SU-DHL-6 (cell line): ENCODE data around the gene PDE1A.

Experiments used
- H2AFZ ChIP-seq: fragments of 200-600 bp; sonication (generic); 2 replicates; pipeline ENCODE4 v1.6.1; 2014; ENCODE audit warnings: low read depth, mild to moderate bottlenecking, moderate library complexity, mixed read lengths, antibody characterized with exemption, low read length; ENCODE audit not compliant: severe bottlenecking
- H3F3A ChIP-seq: fragments of 200-600 bp; shearing (Covaris generic); 2 replicates; pipeline ENCODE4 v1.6.0; 2016; ENCODE audit warnings: antibody characterized with exemption, mild to moderate bottlenecking; ENCODE audit not compliant: insufficient read depth
- H3K27ac ChIP-seq: fragments of 200-600 bp; sonication (generic); 2 replicates; pipeline ENCODE4 v1.5.1; 2016; ENCODE audit warnings: low read depth, mild to moderate bottlenecking, low read length, moderate library complexity, mixed read lengths
- H3K27me3 ChIP-seq: fragments of 200-600 bp; sonication (generic), shearing (Covaris generic); 2 replicates; pipeline ENCODE4 v1.6.0; 2014; ENCODE audit warnings: mild to moderate bottlenecking, low read length
- H3K36me3 ChIP-seq: fragments of 200-600 bp; sonication (generic); 2 replicates; pipeline ENCODE4 v1.6.1; 2014; ENCODE audit warnings: mild to moderate bottlenecking, low read length, mixed read lengths
- H3K4me2 ChIP-seq: fragments of 300-600, 200-600 bp; shearing (Covaris generic), sonication (generic); 2 replicates; pipeline ENCODE4 v1.6.0; 2014; ENCODE audit warnings: low read length, low read depth, mild to moderate bottlenecking; ENCODE audit not compliant: poor library complexity, severe bottlenecking
- H3K4me3 ChIP-seq: fragments of 200-600 bp; sonication (generic); 2 replicates; pipeline ENCODE4 v1.5.1; 2014; ENCODE audit warnings: antibody characterized with exemption, low read length, mild to moderate bottlenecking, mixed read lengths; ENCODE audit not compliant: insufficient read depth, poor library complexity, severe bottlenecking
- H3K79me2 ChIP-seq: fragments of 200-600 bp; sonication (generic); 2 replicates; pipeline ENCODE4 v1.6.1; 2014; ENCODE audit warnings: mild to moderate bottlenecking, low read length, moderate library complexity; ENCODE audit not compliant: insufficient read depth
- H3K9ac ChIP-seq: fragments of 200-600 bp; sonication (generic); 2 replicates; pipeline ENCODE4 v1.7.0; 2014; ENCODE audit warnings: mild to moderate bottlenecking, low read length
- H3K9me2 ChIP-seq: fragments of 200-600 bp; sonication (generic); replicated peaks from 2 replicates; pipeline ENCODE4 v1.6.1; 2014; ENCODE audit warnings: low read length; ENCODE audit not compliant: insufficient read depth
- H3K9me3 ChIP-seq: fragments of 200-600 bp; sonication (generic); 2 replicates; pipeline ENCODE4 v1.6.1; 2014; ENCODE audit warnings: low read length, mixed read lengths; ENCODE audit not compliant: insufficient read depth
- H4K20me1 ChIP-seq: fragments of 200-600 bp; sonication (generic); 2 replicates; pipeline ENCODE4 v1.6.1; 2014; ENCODE audit warnings: low read depth, mild to moderate bottlenecking, antibody characterized with exemption, low read length, moderate library complexity, mixed read lengths
- CTCF ChIP-seq: fragments of 200-600 bp; sonication (generic); IDR thresholded peaks from one replicate; pipeline ENCODE4 v1.5.1; 2017; ENCODE audit warnings: antibody characterized with exemption, mild to moderate bottlenecking, low read length, moderate library complexity; ENCODE audit not compliant: insufficient read depth, poor library complexity, severe bottlenecking
- EZH2phosphoT487 ChIP-seq: fragments of 200-600 bp; sonication (generic), shearing (Covaris generic); conservative IDR thresholded peaks from 2 replicates; pipeline ENCODE4 v1.6.1; 2018; ENCODE audit warnings: mild to moderate bottlenecking, antibody characterized with exemption, low read length, moderate library complexity, mixed read lengths

The PDE1A gene

GRCh38 chr2:182444806-182445205 is 18.0 kb upstream of the PDE1A start:
- Histone ChIP-seq H3K79me2 (no peaks in the 10 kb centered on the region), H3K36me3 (no peaks in the 10 kb centered on the region), H2AFZ (no peak overlapping the region), H4K20me1 (no peaks in the 10 kb centered on the region), H3K9ac (no peak overlapping the region), H3K4me2 (no peak overlapping the region), H3K27me3 (no peaks in the 10 kb centered on the region), H3K9me2 (no peaks in the 10 kb centered on the region), H3F3A (no peaks in the 10 kb centered on the region), H3K27ac (no peak overlapping the region), H3K9me3 (no peaks in the 10 kb centered on the region), H3K4me3 (no peak overlapping the region)
- TF ChIP-seq CTCF (no peak), EZH2phosphoT487 (no peak)

GRCh38 chr2:182444170-182444569 is 17.3 kb upstream of the PDE1A start:
- Histone ChIP-seq H4K20me1 (no peaks in the 10 kb centered on the region), H3K9ac (no peak overlapping the region), H3F3A (no peaks in the 10 kb centered on the region), H3K79me2 (no peaks in the 10 kb centered on the region), H3K27ac (no peak overlapping the region), H3K36me3 (no peaks in the 10 kb centered on the region), H3K9me3 (no peaks in the 10 kb centered on the region), H2AFZ (no peak overlapping the region), H3K27me3 (no peaks in the 10 kb centered on the region), H3K4me3 (no peak overlapping the region), H3K9me2 (no peaks in the 10 kb centered on the region), H3K4me2 (no peak overlapping the region)
- TF ChIP-seq CTCF (no peak), EZH2phosphoT487 (no peak)

GRCh38 chr2:182436252-182436651 is 9.4 kb upstream of the PDE1A start:
- Histone ChIP-seq H3K79me2 (no peaks in the 10 kb centered on the region), H3K4me2 (no peak overlapping the region), H2AFZ (no peak overlapping the region), H3K9me3 (no peaks in the 10 kb centered on the region), H3K4me3 (no peak overlapping the region), H3K9ac (no peak overlapping the region), H3F3A (no peaks in the 10 kb centered on the region), H3K9me2 (no peaks in the 10 kb centered on the region), H3K27ac (no peak overlapping the region), H3K27me3 (no peaks in the 10 kb centered on the region), H4K20me1 (no peaks in the 10 kb centered on the region), H3K36me3 (no peaks in the 10 kb centered on the region)
- TF ChIP-seq CTCF (no peak), EZH2phosphoT487 (no peak)

- Histone ChIP-seq H3K4me3 (no peak overlapping the region), H3K36me3 (no peaks in the 10 kb centered on the region), H3F3A (no peaks in the 10 kb centered on the region), H3K79me2 (no peaks in the 10 kb centered on the region), H3K4me2 (no peak overlapping the region), H3K9ac (no peak overlapping the region), H2AFZ (no peak overlapping the region), H3K9me3 (no peaks in the 10 kb centered on the region), H3K27me3 (no peaks in the 10 kb centered on the region), H4K20me1 (no peaks in the 10 kb centered on the region), H3K27ac (no peak overlapping the region), H3K9me2 (no peaks in the 10 kb centered on the region)
- TF ChIP-seq CTCF (no peak), EZH2phosphoT487 (no peak)
Measured at GRCh38 chr2:182435754-182436153, 8.9 kb upstream of the PDE1A start.
